ENCODE measurements around the gene REM1.

- TF ChIP-seq EZH2 (IDR thresholded peaks at IDR 0.05; ENCODE audit: insufficient read depth, poor library complexity, severe bottlenecking) (no peak), EZH2phosphoT487 (IDR thresholded peaks at IDR 0.05; ENCODE audit: insufficient read depth, low read depth) (no peak)
These were observed 13.0 kb downstream of the REM1 start for GRCh38 chr20:31488115-31488514.

Data from GM23248 (cell line).